Thymus (tissue), 11 donors: ENCODE results near the gene FNIP2. TPM values are rescaled to one million over a fixed set of nuclear protein-coding genes. Genes with fewer than 3 reads are reported as not detected.
A peak's percentile ranks its signal among the peaks of the same experiment; 100 is the strongest.
"Not testable (repeated sequence)": the region's sequence is repeated elsewhere in the genome, so short reads cannot be mapped to it uniquely, and the experiment has no call there.

Experiments used
- DNase-seq, 9 donors: peaks; one replicate each; pipeline ENCODE4 v3.0.0-alpha.2; 2013; ENCODE audit warnings: low spot score in 9 of 9, low read depth in 6 of 9, missing footprints in 1 of 9
- H3K27ac ChIP-seq, 2 donors: one replicate each; pipeline ENCODE4 v1.5.1; 2013; ENCODE audit warnings: control low read depth in 1 of 2, low read depth in 1 of 2, low read length in 1 of 2, mild to moderate bottlenecking in 1 of 2, moderate library complexity in 1 of 2
- H3K27me3 ChIP-seq, 2 donors: one replicate each; pipeline ENCODE4 v1.5.1; 2013; ENCODE audit warnings: low read length in 1 of 2; ENCODE audit not compliant: control insufficient read depth in 2 of 2, insufficient read depth in 1 of 2
- H3K36me3 ChIP-seq, 2 donors: one replicate each; pipeline ENCODE4 v1.5.1; 2013; ENCODE audit warnings: low read length in 1 of 2, mild to moderate bottlenecking in 1 of 2, moderate library complexity in 1 of 2; ENCODE audit not compliant: control insufficient read depth in 2 of 2, insufficient read depth in 2 of 2
- H3K4me1 ChIP-seq, 2 donors: one replicate each; pipeline ENCODE4 v1.5.1; 2013; ENCODE audit warnings: low read length in 2 of 2; ENCODE audit not compliant: control insufficient read depth in 2 of 2, insufficient read depth in 2 of 2
- H3K4me3 ChIP-seq, 2 donors: one replicate each; pipeline ENCODE4 v1.5.1; 2013; ENCODE audit warnings: low read length in 2 of 2, control low read depth in 1 of 2, mild to moderate bottlenecking in 1 of 2
- H3K9me3 ChIP-seq, 2 donors: one replicate each; pipeline ENCODE4 v1.5.1; 2013; ENCODE audit warnings: low read length in 1 of 2, mild to moderate bottlenecking in 1 of 2; ENCODE audit not compliant: control insufficient read depth in 2 of 2, insufficient read depth in 1 of 2
- WGBS: extraction: QIAGEN DNeasy Blood & Tissue Kit; methylation state at CpG from one replicate; pipeline ENCODE4 v1.1.7; 2013; 5-methylcytosine and 5-hydroxymethylcytosine counted together
- polyA plus RNA-seq: library from polyadenylated mRNA; stranded (reverse); fragments of 200-250 nt; gene quantifications from one replicate; pipeline ENCODE4 v1.2.3, GENCODE V29; 2013
- total RNA-seq: library from RNA; stranded (reverse); fragments of 120-200 nt; gene quantifications from one replicate; pipeline ENCODE4 v1.2.4, GENCODE V29; 2013
- donor health status: healthy.

Gene FNIP2
- total and polyA plus RNA-seq, 2 donors, result 11.8 to 12.6 TPM

- no peaks in the 10 kb centered on the region for H3K27me3 ChIP-seq
- peaks cover 0 to 5% of the 10 kb centered on the region in 2 donors for H3K4me1 ChIP-seq
- H3K4me3 ChIP-seq, result no peak overlapping the region
- H3K27ac ChIP-seq, result no peak overlapping the region
- no peak for DNase-seq
- 95% methylated on average over 2 of the region's 2 CpGs for WGBS
- peaks cover 0 to 7% of the 10 kb centered on the region in 2 donors for H3K36me3 ChIP-seq
- no peaks in the 10 kb centered on the region for H3K9me3 ChIP-seq
Observed at GRCh38 chr4:158894826-158895225, 126.0 kb downstream of the FNIP2 start.

- Histone ChIP-seq H3K4me1 (peaks cover 0 to 5% of the 10 kb centered on the region in 2 donors), H3K27ac (peak overlapping the region in 1 of 2 donors; percentile 35), H3K27me3 (no peaks in the 10 kb centered on the region), H3K9me3 (no peaks in the 10 kb centered on the region), H3K4me3 (no peak overlapping the region), H3K36me3 (peaks cover 0 to 7% of the 10 kb centered on the region in 2 donors)
- DNase-seq, result peak in 4 of 9 donors; percentile 12 to 44 (median 29)
- 85% methylated on average over 14 of the region's 14 CpGs for WGBS
Observed at GRCh38 chr4:158895797-158896576, 127.2 kb downstream of the FNIP2 start.

GRCh38 chr4:158896577-158897238 lies 127.9 kb downstream of the FNIP2 start:
- H3K27ac ChIP-seq, H3K4me3 ChIP-seq, H3K36me3 ChIP-seq, H3K27me3 ChIP-seq, H3K4me1 ChIP-seq, H3K9me3 ChIP-seq, DNase-seq: not testable (repeated sequence)
- WGBS, result 88% methylated on average over 11 of the region's 11 CpGs

GRCh38 chr4:158900408-158900807 lies 131.6 kb downstream of the FNIP2 start:
- not testable (repeated sequence) for H3K27ac ChIP-seq, DNase-seq, H3K27me3 ChIP-seq, H3K4me3 ChIP-seq
- H3K9me3 ChIP-seq, result peaks cover 0 to 12% of the 10 kb centered on the region in 2 donors
- WGBS, result 96% methylated on average over 2 of the region's 2 CpGs
- H3K4me1 ChIP-seq, result peaks cover 0 to 16% of the 10 kb centered on the region in 2 donors
- H3K36me3 ChIP-seq, result peaks cover 4 to 19% of the 10 kb centered on the region in 2 donors

- not testable (repeated sequence) for H3K27me3 ChIP-seq, H3K27ac ChIP-seq, H3K4me3 ChIP-seq
- 82% methylated on average over 14 of the region's 14 CpGs for WGBS
- DNase-seq, result peak in 7 of 9 donors; percentile 29 to 78 (median 50)
- Histone ChIP-seq H3K4me1 (peaks cover 0 to 11% of the 10 kb centered on the region in 2 donors), H3K9me3 (peaks cover 0 to 12% of the 10 kb centered on the region in 2 donors), H3K36me3 (peaks cover 4 to 15% of the 10 kb centered on the region in 2 donors)
Observed at GRCh38 chr4:158902280-158903078, 133.7 kb downstream of the FNIP2 start.

GRCh38 chr4:158903079-158903456 lies 134.2 kb downstream of the FNIP2 start:
- Histone ChIP-seq H3K4me3 (no peak overlapping the region), H3K4me1 (peaks cover 0 to 11% of the 10 kb centered on the region in 2 donors), H3K9me3 (peaks cover 0 to 12% of the 10 kb centered on the region in 2 donors), H3K36me3 (peaks cover 4 to 15% of the 10 kb centered on the region in 2 donors), H3K27ac (no peak overlapping the region), H3K27me3 (no peaks in the 10 kb centered on the region)
- no peak for DNase-seq
- 97% methylated on average over 7 of the region's 7 CpGs for WGBS

GRCh38 chr4:158903472-158904043 lies 134.7 kb downstream of the FNIP2 start:
- DNase-seq, result no peak
- Histone ChIP-seq H3K27ac (no peak overlapping the region), H3K27me3 (no peaks in the 10 kb centered on the region), H3K4me3 (no peak overlapping the region), H3K4me1 (peaks cover 0 to 11% of the 10 kb centered on the region in 2 donors), H3K36me3 (peaks cover 4 to 15% of the 10 kb centered on the region in 2 donors), H3K9me3 (peaks cover 0 to 12% of the 10 kb centered on the region in 2 donors)
- WGBS, result 94% methylated on average over 3 of the region's 3 CpGs

GRCh38 chr4:158904815-158905214 lies 136.0 kb downstream of the FNIP2 start:
- Histone ChIP-seq H3K9me3 (peaks cover 0 to 12% of the 10 kb centered on the region in 2 donors), H3K36me3 (peaks cover 4 to 15% of the 10 kb centered on the region in 2 donors)
- WGBS, result 99% methylated on average over 1 of the region's 1 CpG

More at GRCh38 chr4:158904815-158905214, 136.0 kb downstream of the FNIP2 start:
- H3K4me1 ChIP-seq, result peaks cover 0 to 11% of the 10 kb centered on the region in 2 donors
- no peak overlapping the region for H3K4me3 ChIP-seq
- H3K27ac ChIP-seq, result peak overlapping the region in 1 of 2 donors; percentile 10
- DNase-seq, result no peak
- H3K27me3 ChIP-seq, result no peaks in the 10 kb centered on the region
